HepG2 (cell line): ENCODE measurements around the gene ENPP7. TPM values are rescaled to one million over a fixed set of nuclear protein-coding genes. Genes with fewer than 3 reads are reported as not detected.

ENCODE experiments used
- ATRX ChIP-seq: sonication (generic); formaldehyde crosslinking; IDR thresholded peaks from 2 replicates; pipeline ENCODE4 v1.4.0; 2020; ENCODE audit warnings: missing genetic modification reagents, borderline replicate concordance
- IKZF5 ChIP-seq: IDR thresholded peaks from 2 replicates; pipeline ENCODE4 v1.6.1; 2018; ENCODE audit warnings: missing genetic modification reagents, mild to moderate bottlenecking, missing compliant biosample characterization
- IRF2 ChIP-seq: IDR thresholded peaks from 2 replicates; pipeline ENCODE4 v1.6.1; 2018; ENCODE audit warnings: missing genetic modification reagents, missing compliant biosample characterization
- POLR2A ChIP-seq, 2 experiments: IDR thresholded peaks; 2 replicates each; pipeline ENCODE4 v1.6.1; 2011; ENCODE audit warnings: low read depth in 2 of 2, low read length in 2 of 2, mild to moderate bottlenecking in 1 of 2, moderate library complexity in 1 of 2; ENCODE audit not compliant: insufficient read depth in 1 of 2
- RBM39 ChIP-seq: fragments of 200-400 bp; formaldehyde crosslinking; IDR thresholded peaks from one replicate; pipeline ENCODE4 v1.6.1; 2018; ENCODE audit warnings: antibody characterized with exemption, mild to moderate bottlenecking, low read depth, low read length; ENCODE audit not compliant: poor library complexity, severe bottlenecking
- TCF12 ChIP-seq, 2 experiments: fragments of 450-650 bp in 1 of 2; sonication (generic) in 1 of 2; formaldehyde crosslinking in 1 of 2; IDR thresholded peaks; 2 replicates each; pipeline versions ENCODE4 v1.6.1 to v1.8.0; 2017 to 2022; ENCODE audit warnings: antibody characterized with exemption in 1 of 2, mild to moderate bottlenecking in 1 of 2, missing genetic modification reagents in 1 of 2, moderate library complexity in 1 of 2
- TEAD2 ChIP-seq: sonication (generic); formaldehyde crosslinking; IDR thresholded peaks from 2 replicates; pipeline ENCODE4 v1.9.0; 2021; ENCODE audit warnings: missing genetic modification reagents
- ZNF317 ChIP-seq: sonication (generic); formaldehyde crosslinking; IDR thresholded peaks from 2 replicates; pipeline ENCODE4 v1.5.0; 2020; ENCODE audit warnings: mild to moderate bottlenecking, missing genetic modification reagents
- ZNF441 ChIP-seq: sonication (generic); formaldehyde crosslinking; IDR thresholded peaks from 2 replicates; pipeline ENCODE4 v1.7.0; 2021; ENCODE audit warnings: missing genetic modification reagents, borderline replicate concordance
- ZNF543 ChIP-seq: sonication (generic); formaldehyde crosslinking; IDR thresholded peaks from 2 replicates; pipeline ENCODE4 v1.4.0; 2020; ENCODE audit warnings: mild to moderate bottlenecking, missing genetic modification reagents
- ZNF564 ChIP-seq: sonication (generic); formaldehyde crosslinking; IDR thresholded peaks from 2 replicates; pipeline ENCODE4 v1.8.1; 2023; ENCODE audit warnings: mild to moderate bottlenecking, missing genetic modification reagents
- ZNF761 ChIP-seq: sonication (generic); formaldehyde crosslinking; conservative IDR thresholded peaks from 2 replicates; pipeline ENCODE4 v1.4.0; 2020; ENCODE audit warnings: mild to moderate bottlenecking, missing genetic modification reagents
- ZSCAN21 ChIP-seq: sonication (generic); formaldehyde crosslinking; IDR thresholded peaks from 2 replicates; pipeline ENCODE4 v1.8.0; 2022; ENCODE audit warnings: mild to moderate bottlenecking, missing genetic modification reagents, moderate library complexity, borderline replicate concordance
- polyA plus RNA-seq, 8 experiments: library from polyadenylated mRNA; depleted of rRNA in 3 of 8; stranded (reverse) in 7 of 8; unstranded in 1 of 8; fragments of >200 nt; fragmentation: Illumina TruSeq in 4 of 8; extraction: Trizol in 4 of 8; gene quantifications; 2 replicates each; pipeline versions ENCODE4 v1.2.1 to v1.2.3, GENCODE V29; 2011 to 2016; ENCODE audit warnings: low read depth in 4 of 8, missing spikeins in 1 of 8, mixed read lengths in 1 of 8; ENCODE audit not compliant: insufficient read depth in 1 of 8
- total RNA-seq, 5 experiments: library from RNA; depleted of rRNA; stranded (reverse); fragments of >200 nt; fragmentation: Illumina TruSeq; extraction: Trizol; gene quantifications; 2 replicates each; pipeline ENCODE4 v1.2.3, GENCODE V29; 2016; ENCODE audit warnings: low read depth in 1 of 5
- TF ChIP-seq, protein P1 (sequence below): sonication (generic); formaldehyde crosslinking; IDR thresholded peaks from 2 replicates; pipeline ENCODE4 v1.5.1; 2020; ENCODE audit warnings: missing genetic modification reagents, mild to moderate bottlenecking, borderline replicate concordance
- TF ChIP-seq, protein P2 (sequence below): IDR thresholded peaks from 2 replicates; pipeline ENCODE4 v1.6.1; 2016; ENCODE audit warnings: low read depth, missing genetic modification reagents, missing compliant biosample characterization
- TF ChIP-seq, protein P3 (sequence below): sonication (generic); formaldehyde crosslinking; IDR thresholded peaks from 2 replicates; pipeline ENCODE4 v1.5.1; 2020; ENCODE audit warnings: mild to moderate bottlenecking, missing genetic modification reagents, moderate library complexity

The ENPP7 gene
- total and polyA plus RNA-seq, 2 of the 13 experiments (the other 11 are each of a cell fraction or from before 2014, with no cell fraction given), result 1.1 to 2.2 TPM

- TF ChIP-seq ZSCAN21 (peak; percentile 77), IRF2 (CRISPR knock-in tag) (peak; percentile 88), ZNF441 (CRISPR knock-in tag) (peak; percentile 64; the same call in 1 of the 2 replicates), RBM39 (peak; percentile 86), ATRX (no peak), IKZF5 (CRISPR knock-in tag) (peak; percentile 84; the same call in 1 of the 2 replicates), ZNF761 (CRISPR knock-in tag) (no peak), ZNF564 (CRISPR knock-in tag) (peak; percentile 33; the same call in 1 of the 2 replicates), ZNF543 (no peak), ZNF317 (0 out of 2 replicates have a peak, but pooled peaks have one; percentile 51), TCF12 (IDR thresholded peaks at IDR 0.05) (no peak), TCF12 (CRISPR knock-in tag; IDR thresholded peaks at IDR 0.05) (0 out of 2 replicates have a peak, but pooled peaks have one; percentile 20), TEAD2 (CRISPR knock-in tag) (no peak), POLR2A (IDR thresholded peaks at IDR 0.05; ENCODE audit: insufficient read depth in 1 of 2, low read depth in 2 of 2, low read length in 2 of 2) (peak in 1 of 2 experiments; percentile 75; a peak in 2 of 4 replicates)
- TF ChIP-seq, protein P1, sequence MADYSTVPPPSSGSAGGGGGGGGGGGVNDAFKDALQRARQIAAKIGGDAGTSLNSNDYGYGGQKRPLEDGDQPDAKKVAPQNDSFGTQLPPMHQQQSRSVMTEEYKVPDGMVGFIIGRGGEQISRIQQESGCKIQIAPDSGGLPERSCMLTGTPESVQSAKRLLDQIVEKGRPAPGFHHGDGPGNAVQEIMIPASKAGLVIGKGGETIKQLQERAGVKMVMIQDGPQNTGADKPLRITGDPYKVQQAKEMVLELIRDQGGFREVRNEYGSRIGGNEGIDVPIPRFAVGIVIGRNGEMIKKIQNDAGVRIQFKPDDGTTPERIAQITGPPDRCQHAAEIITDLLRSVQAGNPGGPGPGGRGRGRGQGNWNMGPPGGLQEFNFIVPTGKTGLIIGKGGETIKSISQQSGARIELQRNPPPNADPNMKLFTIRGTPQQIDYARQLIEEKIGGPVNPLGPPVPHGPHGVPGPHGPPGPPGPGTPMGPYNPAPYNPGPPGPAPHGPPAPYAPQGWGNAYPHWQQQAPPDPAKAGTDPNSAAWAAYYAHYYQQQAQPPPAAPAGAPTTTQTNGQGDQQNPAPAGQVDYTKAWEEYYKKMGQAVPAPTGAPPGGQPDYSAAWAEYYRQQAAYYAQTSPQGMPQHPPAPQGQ, result no peak
- TF ChIP-seq, protein P2, sequence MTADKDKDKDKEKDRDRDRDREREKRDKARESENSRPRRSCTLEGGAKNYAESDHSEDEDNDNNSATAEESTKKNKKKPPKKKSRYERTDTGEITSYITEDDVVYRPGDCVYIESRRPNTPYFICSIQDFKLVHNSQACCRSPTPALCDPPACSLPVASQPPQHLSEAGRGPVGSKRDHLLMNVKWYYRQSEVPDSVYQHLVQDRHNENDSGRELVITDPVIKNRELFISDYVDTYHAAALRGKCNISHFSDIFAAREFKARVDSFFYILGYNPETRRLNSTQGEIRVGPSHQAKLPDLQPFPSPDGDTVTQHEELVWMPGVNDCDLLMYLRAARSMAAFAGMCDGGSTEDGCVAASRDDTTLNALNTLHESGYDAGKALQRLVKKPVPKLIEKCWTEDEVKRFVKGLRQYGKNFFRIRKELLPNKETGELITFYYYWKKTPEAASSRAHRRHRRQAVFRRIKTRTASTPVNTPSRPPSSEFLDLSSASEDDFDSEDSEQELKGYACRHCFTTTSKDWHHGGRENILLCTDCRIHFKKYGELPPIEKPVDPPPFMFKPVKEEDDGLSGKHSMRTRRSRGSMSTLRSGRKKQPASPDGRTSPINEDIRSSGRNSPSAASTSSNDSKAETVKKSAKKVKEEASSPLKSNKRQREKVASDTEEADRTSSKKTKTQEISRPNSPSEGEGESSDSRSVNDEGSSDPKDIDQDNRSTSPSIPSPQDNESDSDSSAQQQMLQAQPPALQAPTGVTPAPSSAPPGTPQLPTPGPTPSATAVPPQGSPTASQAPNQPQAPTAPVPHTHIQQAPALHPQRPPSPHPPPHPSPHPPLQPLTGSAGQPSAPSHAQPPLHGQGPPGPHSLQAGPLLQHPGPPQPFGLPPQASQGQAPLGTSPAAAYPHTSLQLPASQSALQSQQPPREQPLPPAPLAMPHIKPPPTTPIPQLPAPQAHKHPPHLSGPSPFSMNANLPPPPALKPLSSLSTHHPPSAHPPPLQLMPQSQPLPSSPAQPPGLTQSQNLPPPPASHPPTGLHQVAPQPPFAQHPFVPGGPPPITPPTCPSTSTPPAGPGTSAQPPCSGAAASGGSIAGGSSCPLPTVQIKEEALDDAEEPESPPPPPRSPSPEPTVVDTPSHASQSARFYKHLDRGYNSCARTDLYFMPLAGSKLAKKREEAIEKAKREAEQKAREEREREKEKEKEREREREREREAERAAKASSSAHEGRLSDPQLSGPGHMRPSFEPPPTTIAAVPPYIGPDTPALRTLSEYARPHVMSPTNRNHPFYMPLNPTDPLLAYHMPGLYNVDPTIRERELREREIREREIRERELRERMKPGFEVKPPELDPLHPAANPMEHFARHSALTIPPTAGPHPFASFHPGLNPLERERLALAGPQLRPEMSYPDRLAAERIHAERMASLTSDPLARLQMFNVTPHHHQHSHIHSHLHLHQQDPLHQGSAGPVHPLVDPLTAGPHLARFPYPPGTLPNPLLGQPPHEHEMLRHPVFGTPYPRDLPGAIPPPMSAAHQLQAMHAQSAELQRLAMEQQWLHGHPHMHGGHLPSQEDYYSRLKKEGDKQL (CRISPR knock-in tag), result peak; percentile 67; the same call in 1 of the 2 replicates
- TF ChIP-seq, protein P3, sequence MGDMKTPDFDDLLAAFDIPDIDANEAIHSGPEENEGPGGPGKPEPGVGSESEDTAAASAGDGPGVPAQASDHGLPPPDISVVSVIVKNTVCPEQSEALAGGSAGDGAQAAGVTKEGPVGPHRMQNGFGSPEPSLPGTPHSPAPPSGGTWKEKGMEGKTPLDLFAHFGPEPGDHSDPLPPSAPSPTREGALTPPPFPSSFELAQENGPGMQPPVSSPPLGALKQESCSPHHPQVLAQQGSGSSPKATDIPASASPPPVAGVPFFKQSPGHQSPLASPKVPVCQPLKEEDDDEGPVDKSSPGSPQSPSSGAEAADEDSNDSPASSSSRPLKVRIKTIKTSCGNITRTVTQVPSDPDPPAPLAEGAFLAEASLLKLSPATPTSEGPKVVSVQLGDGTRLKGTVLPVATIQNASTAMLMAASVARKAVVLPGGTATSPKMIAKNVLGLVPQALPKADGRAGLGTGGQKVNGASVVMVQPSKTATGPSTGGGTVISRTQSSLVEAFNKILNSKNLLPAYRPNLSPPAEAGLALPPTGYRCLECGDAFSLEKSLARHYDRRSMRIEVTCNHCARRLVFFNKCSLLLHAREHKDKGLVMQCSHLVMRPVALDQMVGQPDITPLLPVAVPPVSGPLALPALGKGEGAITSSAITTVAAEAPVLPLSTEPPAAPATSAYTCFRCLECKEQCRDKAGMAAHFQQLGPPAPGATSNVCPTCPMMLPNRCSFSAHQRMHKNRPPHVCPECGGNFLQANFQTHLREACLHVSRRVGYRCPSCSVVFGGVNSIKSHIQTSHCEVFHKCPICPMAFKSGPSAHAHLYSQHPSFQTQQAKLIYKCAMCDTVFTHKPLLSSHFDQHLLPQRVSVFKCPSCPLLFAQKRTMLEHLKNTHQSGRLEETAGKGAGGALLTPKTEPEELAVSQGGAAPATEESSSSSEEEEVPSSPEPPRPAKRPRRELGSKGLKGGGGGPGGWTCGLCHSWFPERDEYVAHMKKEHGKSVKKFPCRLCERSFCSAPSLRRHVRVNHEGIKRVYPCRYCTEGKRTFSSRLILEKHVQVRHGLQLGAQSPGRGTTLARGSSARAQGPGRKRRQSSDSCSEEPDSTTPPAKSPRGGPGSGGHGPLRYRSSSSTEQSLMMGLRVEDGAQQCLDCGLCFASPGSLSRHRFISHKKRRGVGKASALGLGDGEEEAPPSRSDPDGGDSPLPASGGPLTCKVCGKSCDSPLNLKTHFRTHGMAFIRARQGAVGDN (CRISPR knock-in tag), result peak; percentile 95
These were observed 12.3 kb downstream of the ENPP7 start (continued) for GRCh38 chr17:79742951-79743476.
